ENCODE measurements around the gene TLE6. TPM values are rescaled to one million over a fixed set of nuclear protein-coding genes. Genes with fewer than 3 reads are reported as not detected.
"Not testable (repeated sequence)": the region's sequence is repeated elsewhere in the genome, so short reads cannot be mapped to it uniquely, and the experiment has no call there.

Gene TLE6
- polyA plus RNA-seq (ENCODE audit: insufficient read length in 4 of 4), result 10 to 100 TPM in 3 of 4 donors, 1 to 10 TPM in 1; 6.4 to 11.4 (median 10.5) TPM

- peak in 3 of 4 donors; percentile 87 to 89 (median 88) for DNase-seq (ENCODE audit: low read depth in 4 of 4, low spot score in 2 of 4)
These were observed at the start of gene TLE6 for GRCh38 chr19:2977001-2977745. TSS of gene TLE6 (plus strand) at chr19:2977564. CDS start at chr19:2978234, 670 bp downstream.

DNA sequence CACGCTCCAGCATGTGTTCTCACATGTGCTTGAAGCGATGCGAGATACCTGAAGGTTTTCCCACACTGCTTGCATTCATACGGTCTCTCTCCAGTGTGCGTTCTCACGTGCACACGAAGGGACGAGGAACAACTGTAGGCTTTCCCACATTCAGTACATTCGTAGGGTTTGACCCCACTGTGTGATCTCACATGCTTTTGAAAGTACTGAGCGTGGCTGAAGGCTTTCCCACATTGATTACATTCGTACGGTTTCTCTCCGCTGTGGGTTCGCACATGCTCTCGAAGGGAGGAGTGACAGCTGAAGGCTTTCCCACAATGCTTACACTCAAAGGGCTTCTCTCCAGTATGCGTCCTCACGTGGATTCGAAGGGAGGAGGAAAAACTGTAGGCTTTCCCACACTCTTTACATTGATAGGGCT lies 43.9 kb upstream of the TLE6 start:
- DNase-seq (ENCODE audit: low read depth in 4 of 4, low spot score in 2 of 4), result no peak

GRCh38 chr19:2935863-2936262 lies 41.5 kb upstream of the TLE6 start:
- not testable (repeated sequence) for DNase-seq (ENCODE audit: low read depth in 4 of 4, low spot score in 2 of 4)

GRCh38 chr19:2942928-2943640 lies 34.3 kb upstream of the TLE6 start:
- no peak for DNase-seq (ENCODE audit: low read depth in 4 of 4, low spot score in 2 of 4)

DNA sequence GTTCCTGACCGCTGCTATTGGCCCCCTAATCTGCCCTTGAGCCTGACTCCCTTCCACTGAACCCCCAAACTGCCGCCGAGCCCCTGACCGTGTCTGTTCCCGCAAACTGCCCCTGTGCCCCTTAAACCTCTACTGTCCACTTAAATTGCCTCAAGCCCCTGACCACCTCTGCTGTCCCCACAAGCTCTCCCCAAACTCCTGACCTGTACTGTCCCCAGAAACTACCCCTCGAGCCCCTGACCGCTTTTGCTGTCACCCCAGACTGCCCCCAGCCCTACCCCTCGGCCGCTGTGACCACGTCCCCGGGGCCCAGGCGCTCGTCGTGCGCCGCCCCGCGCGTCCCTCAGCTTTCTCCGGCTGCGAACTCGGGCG lies 33.0 kb upstream of the TLE6 start:
- DNase-seq (ENCODE audit: low read depth in 4 of 4, low spot score in 2 of 4), result no peak

DNA sequence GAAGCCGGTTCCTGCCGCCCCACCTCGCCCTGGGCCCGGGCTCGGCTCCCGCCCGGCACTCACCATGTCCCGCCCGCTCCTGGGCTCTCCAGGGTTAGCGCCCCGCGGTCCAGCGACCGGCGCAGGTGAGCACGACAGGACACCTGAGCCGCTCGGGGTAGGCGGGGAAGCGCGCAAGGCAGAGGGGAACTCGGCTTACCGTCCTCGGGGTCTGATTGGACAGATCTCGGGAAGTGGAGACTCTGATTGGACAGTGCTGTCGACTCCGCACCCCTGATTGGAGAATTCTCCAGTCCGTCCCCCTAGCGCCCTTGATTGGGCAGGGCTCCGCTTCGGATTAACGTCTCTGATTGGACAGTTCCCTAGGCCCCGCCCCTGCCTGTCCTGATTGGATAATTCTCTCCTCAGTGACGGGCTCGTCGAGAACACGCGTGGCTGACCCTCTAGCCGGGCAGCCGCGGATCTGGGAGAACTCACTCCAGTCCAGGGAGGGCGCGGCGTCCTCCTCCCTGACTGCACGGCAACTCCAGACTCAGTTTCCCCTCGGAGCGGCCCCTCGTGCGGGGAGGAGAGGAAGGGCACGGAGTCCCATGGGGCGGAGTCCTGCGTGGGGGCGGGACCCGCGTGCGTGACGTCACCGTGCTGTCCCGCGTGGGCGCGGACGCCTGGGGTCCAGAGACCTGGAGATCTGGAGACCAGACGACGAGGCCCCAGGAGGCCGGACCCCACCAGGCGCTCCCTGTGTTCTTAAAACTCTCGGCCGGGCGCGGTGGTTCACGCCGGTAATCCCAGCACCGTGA lies 32.4 kb upstream of the TLE6 start, which contains the start of gene ZNF77:
Gene ZNF77 (minus strand): TSS at position 197 of the 800 bp plus-strand sequence. CDS start 131 bp downstream, at position 66.
- DNase-seq (ENCODE audit: low read depth in 4 of 4, low spot score in 2 of 4), result peak; percentile 98 to 99 (median 98)

DNA sequence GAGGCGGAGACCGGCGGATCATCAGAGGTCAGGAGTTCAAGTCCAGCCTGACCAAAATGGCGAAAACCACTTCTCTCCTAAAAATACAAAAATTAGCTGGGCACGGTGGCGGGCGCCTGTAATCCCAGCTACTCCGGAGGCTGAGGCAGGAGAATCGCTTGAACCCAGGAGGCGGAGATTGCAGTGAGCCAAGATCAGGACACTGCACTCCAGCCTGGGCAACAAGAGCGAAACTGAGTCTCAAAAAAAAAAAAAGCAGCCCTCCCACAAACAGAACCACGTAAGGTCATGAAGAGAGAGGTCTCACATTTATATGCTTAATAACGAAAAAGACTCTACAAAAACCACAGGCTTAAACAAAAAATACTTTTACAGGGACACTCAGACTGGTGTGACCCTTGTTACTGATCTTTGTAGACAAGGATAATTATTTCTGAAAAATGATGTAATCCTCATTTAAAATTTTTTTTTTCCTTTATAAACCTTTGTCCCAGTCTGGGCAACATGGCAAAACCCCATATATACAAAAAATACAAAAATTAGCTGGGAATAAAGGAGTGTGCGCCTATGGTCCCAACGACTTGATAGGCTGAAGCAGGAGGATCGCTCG lies 31.7 kb upstream of the TLE6 start:
- DNase-seq (ENCODE audit: low read depth in 4 of 4, low spot score in 2 of 4), result no peak

DNA sequence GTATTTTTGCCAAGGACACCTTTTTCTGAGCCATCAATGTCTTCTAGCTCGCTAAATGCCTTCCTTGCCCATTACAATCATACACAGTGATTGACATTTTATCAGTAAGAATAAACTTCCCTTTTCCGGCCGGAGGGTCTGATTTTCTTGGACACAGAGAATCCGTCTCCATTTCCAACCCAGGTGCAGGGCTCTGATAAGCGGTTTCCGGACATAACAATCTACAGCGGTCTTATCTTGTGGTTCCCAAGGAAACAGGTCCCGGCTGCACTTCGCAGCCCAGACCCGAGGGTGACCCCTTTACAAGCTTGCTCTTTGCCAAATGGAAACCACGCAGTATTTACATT lies 27.5 kb upstream of the TLE6 start:
- DNase-seq (ENCODE audit: low read depth in 4 of 4, low spot score in 2 of 4), result no peak

- DNase-seq (ENCODE audit: low read depth in 4 of 4, low spot score in 2 of 4), result peak; percentile 97 to 100 (median 99)
These were observed 26.9 kb upstream of the TLE6 start for GRCh38 chr19:2950286-2951124.

DNA sequence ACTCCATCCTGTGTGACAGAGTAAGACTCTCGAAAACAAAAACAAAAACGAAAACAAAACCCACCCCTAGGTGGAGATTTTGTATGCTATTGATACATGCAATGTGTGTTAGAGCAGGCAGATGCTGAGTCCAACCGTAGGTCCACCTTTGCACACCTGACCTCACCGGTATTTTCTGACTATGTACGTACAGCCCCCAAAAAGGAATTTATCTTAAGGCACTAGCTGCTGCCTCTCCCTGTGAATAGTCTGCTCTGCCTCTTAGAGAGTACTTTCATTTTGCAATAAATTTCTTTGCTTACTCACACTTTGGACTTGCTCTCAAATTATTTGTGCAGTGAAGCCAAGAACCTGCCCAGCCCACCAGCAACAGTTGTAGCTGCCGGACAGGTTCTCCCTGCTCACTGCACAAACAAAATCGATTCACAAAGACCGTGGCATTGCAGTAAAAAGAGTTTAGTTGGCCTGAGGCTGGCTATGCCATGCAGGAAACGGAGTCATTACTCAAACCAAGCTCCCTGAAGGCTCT lies 24.3 kb upstream of the TLE6 start:
- no peak for DNase-seq (ENCODE audit: low read depth in 4 of 4, low spot score in 2 of 4)

DNA sequence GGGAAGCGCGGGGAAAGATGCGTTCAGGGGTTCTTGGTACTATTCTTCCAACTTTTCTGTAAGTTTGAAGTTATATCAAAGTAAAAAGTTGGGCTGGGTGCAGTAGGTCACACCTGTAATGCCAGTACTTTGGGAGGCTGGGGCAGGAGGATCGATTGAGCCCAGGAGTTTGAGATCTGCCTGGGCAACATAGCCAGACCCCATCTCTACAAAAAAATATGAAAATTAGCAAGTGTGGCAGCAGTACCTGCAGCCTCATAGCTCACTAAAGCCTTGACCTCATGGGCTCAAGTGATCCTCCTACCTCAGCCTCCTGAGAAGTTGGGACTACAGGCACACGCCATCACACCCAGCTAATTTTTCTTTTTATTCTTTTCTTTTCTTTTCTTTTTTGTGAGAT lies 20.2 kb upstream of the TLE6 start:
- no peak for DNase-seq (ENCODE audit: low read depth in 4 of 4, low spot score in 2 of 4)

DNA sequence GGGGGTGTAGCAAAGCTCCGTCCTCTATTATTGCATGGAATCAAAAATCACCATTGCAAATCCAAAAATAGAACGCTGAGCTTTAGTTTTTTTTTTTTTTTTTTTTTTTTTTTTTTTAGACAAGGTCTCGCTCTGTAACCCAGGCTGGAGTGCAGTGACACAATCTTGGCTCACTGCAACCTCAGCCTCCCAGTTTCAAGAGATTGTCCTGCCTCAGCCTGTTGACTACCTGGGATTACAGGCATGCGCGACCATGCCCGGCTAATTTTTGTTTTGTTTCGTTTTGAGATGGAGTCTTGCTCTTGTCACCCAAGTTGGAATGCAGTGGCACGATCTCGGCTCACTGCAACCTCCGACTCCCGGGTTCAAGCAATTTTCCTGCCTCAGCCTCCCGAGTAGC lies 17.2 kb upstream of the TLE6 start:
- no peak for DNase-seq (ENCODE audit: low read depth in 4 of 4, low spot score in 2 of 4)

- no peak for DNase-seq (ENCODE audit: low read depth in 4 of 4, low spot score in 2 of 4)
These were observed 15.2 kb upstream of the TLE6 start for GRCh38 chr19:2962018-2962670.

- no peak for DNase-seq (ENCODE audit: low read depth in 4 of 4, low spot score in 2 of 4)
These were observed 14.2 kb upstream of the TLE6 start for GRCh38 chr19:2963122-2963521.

- not testable (repeated sequence) for DNase-seq (ENCODE audit: low read depth in 4 of 4, low spot score in 2 of 4)
These were observed 13.7 kb upstream of the TLE6 start for GRCh38 chr19:2963631-2964030.

DNA sequence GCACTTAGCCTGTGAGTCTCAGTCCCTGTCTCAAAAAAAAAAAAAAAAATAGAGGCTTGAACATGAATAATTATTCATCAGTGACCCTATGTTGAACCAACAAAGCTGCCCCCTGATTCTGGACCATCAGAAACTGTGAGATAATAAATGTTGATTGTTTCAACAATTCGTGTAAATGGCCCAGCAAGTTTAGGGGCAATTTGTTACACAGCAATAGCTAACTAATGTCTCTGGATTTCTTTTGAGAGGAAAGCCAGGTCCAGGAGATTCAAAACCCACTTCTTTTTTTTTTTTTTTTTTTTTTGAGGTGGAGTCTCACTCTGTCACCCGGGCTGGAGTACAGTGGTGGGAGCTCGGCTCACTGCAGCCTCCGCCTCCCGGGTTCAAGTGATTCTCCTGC lies 12.5 kb upstream of the TLE6 start:
- DNase-seq (ENCODE audit: low read depth in 4 of 4, low spot score in 2 of 4), result no peak

- no peak for DNase-seq (ENCODE audit: low read depth in 4 of 4, low spot score in 2 of 4)
These were observed 9.4 kb upstream of the TLE6 start for GRCh38 chr19:2967972-2968371.

GRCh38 chr19:2969104-2969504 lies 8.3 kb upstream of the TLE6 start:
- DNase-seq (ENCODE audit: low read depth in 4 of 4, low spot score in 2 of 4), result no peak

DNA sequence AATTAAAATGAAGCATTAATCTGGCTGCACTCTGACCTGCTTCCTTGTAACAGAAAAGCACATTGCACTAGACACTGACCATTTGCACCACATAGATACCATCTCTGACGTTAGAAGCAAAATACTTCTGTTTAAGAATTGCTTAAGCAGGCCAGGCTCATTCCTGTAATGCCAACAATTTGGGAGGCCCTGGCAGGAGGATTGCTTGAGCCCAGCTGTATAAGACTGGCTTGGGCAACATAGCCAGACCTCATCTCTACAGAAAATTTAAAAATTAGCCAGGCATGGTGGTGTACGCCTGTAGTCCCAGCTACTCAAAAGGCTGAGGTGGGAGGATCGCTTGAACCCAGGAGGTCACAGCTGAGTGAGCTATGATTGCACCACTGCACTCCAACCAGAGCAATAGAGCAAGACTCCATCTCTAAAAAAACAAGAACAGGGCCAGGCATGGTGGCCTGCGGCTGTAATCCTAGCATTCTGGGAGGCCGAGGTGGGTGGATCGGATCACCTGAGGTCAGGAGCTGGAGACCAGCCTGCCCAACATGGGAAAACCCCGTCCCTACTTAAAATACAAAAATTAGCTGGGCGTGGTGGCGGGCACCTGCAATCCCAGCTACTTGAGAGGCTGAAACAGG lies 7.0 kb upstream of the TLE6 start:
- DNase-seq (ENCODE audit: low read depth in 4 of 4, low spot score in 2 of 4), result no peak

Measured in left renal cortex interstitium (tissue), 4 donors.